IMR-90 (cell line): ENCODE data around the gene TNRC6C. TPM values are rescaled to one million over a fixed set of nuclear protein-coding genes. Genes with fewer than 3 reads are reported as not detected.

Experiments used
- ATAC-seq: fragments of 200-7000 bp; cut with Tn5 transposase; 2 replicates; pipeline ENCODE4 v1.9.1; 2020; ENCODE audit warnings: low read depth, mild to moderate bottlenecking, moderate library complexity
- BruUV-seq: library from RNA; stranded (reverse); fragments of 400-500 nt; replicated peaks from 2 replicates; lab custom pipeline; 2021; lab: Mats Ljungman, UMichigan
- CTCF ChIA-PET: fragments of 300-600 bp; formaldehyde crosslinking; extraction: SDS; loops from one replicate; lab custom pipeline; 2021; ENCODE audit warnings: antibody characterized with exemption; lab: Yijun Ruan, JAX
- POLR2A ChIA-PET: fragments of 300-600 bp; sonication (Branson Sonifier 250); formaldehyde crosslinking; loops from one replicate; lab custom pipeline; 2022; ENCODE audit warnings: antibody characterized with exemption; ENCODE audit not compliant: unreplicated experiment; lab: Charles Lee
- DNase-seq: peaks from one replicate; pipeline ENCODE4 v3.0.0; 2013
- H2AFZ ChIP-seq: replicated peaks from 2 replicates; pipeline ENCODE3; 2013; ENCODE audit warnings: low read length, mild to moderate bottlenecking; ENCODE audit not compliant: poor library complexity
- H2AK5ac ChIP-seq: 2 replicates; pipeline ENCODE4 v1.6.1; 2013; ENCODE audit warnings: low read depth, low read length, inconsistent platforms
- H2AK9ac ChIP-seq: replicated peaks from 2 replicates; pipeline ENCODE3; 2013; ENCODE audit warnings: mild to moderate bottlenecking, low read depth, low read length, moderate library complexity; ENCODE audit not compliant: poor library complexity
- H2BK120ac ChIP-seq: 2 replicates; pipeline ENCODE4 v1.6.1; 2013; ENCODE audit warnings: low read depth, low read length, inconsistent platforms
- H2BK15ac ChIP-seq: 3 replicates; pipeline ENCODE4 v1.6.1; 2013; ENCODE audit warnings: low read depth, low read length, inconsistent platforms
- H2BK20ac ChIP-seq: 2 replicates; pipeline ENCODE4 v1.6.1; 2013; ENCODE audit warnings: low read depth, mild to moderate bottlenecking, inconsistent platforms, low read length, moderate library complexity
- H2BK5ac ChIP-seq: 2 replicates; pipeline ENCODE4 v1.6.1; 2013; ENCODE audit warnings: mild to moderate bottlenecking, low read depth, low read length, inconsistent platforms; ENCODE audit not compliant: poor library complexity, severe bottlenecking
- H3K14ac ChIP-seq: replicated peaks from 2 replicates; pipeline ENCODE4 v1.6.1; 2013; ENCODE audit warnings: low read depth, low read length, inconsistent platforms
- H3K18ac ChIP-seq: 2 replicates; pipeline ENCODE4 v1.6.1; 2013; ENCODE audit warnings: low read depth, low read length, control low read depth
- H3K23ac ChIP-seq: 2 replicates; pipeline ENCODE4 v1.6.1; 2013; ENCODE audit warnings: low read depth, low read length, inconsistent platforms
- H3K27ac ChIP-seq: 2 replicates; pipeline ENCODE4 v1.5.1; 2013; ENCODE audit warnings: mild to moderate bottlenecking, control low read depth, low read length; ENCODE audit not compliant: insufficient read depth
- H3K27me3 ChIP-seq: 2 replicates; pipeline ENCODE4 v1.6.1; 2013; ENCODE audit warnings: low read length; ENCODE audit not compliant: control insufficient read depth, insufficient read depth
- H3K36me3 ChIP-seq: 2 replicates; pipeline ENCODE4 v1.6.1; 2013; ENCODE audit warnings: low read length, mixed read lengths; ENCODE audit not compliant: control insufficient read depth, insufficient read depth
- H3K4ac ChIP-seq: 2 replicates; pipeline ENCODE4 v1.6.1; 2013; ENCODE audit warnings: low read depth, low read length, inconsistent platforms
- H3K4me1 ChIP-seq: 2 replicates; pipeline ENCODE4 v1.6.1; 2013; ENCODE audit warnings: low read length, mixed read lengths; ENCODE audit not compliant: control insufficient read depth, insufficient read depth
- H3K4me2 ChIP-seq: 2 replicates; pipeline ENCODE4 v1.6.1; 2013; ENCODE audit warnings: low read depth, mild to moderate bottlenecking, control low read depth, low read length, moderate library complexity
- H3K4me3 ChIP-seq: 2 replicates; pipeline ENCODE4 v1.5.1; 2013; ENCODE audit warnings: low read depth, mild to moderate bottlenecking, control low read depth, low read length, moderate library complexity; ENCODE audit not compliant: insufficient read depth
- H3K56ac ChIP-seq: 2 replicates; pipeline ENCODE4 v1.6.1; 2013; ENCODE audit warnings: low read length, inconsistent platforms; ENCODE audit not compliant: insufficient read depth; ENCODE audit errors: extremely low read depth
- H3K79me1 ChIP-seq, 2 experiments: 2 replicates each; pipeline ENCODE4 v1.6.1; 2013; ENCODE audit warnings: low read length in 2 of 2, inconsistent platforms in 1 of 2, low read depth in 1 of 2
- H3K9ac ChIP-seq: 2 replicates; pipeline ENCODE4 v1.6.1; 2013; ENCODE audit warnings: low read depth, low read length, control low read depth
- H3K9me1 ChIP-seq: 2 replicates; pipeline ENCODE4 v1.6.1; 2013; ENCODE audit warnings: low read length, inconsistent platforms; ENCODE audit not compliant: insufficient read depth
- H3K9me3 ChIP-seq: 2 replicates; pipeline ENCODE4 v1.6.1; 2013; ENCODE audit warnings: low read length; ENCODE audit not compliant: control insufficient read depth, insufficient read depth
- H4K20me1 ChIP-seq: 2 replicates; pipeline ENCODE4 v1.6.1; 2013; ENCODE audit warnings: low read length, inconsistent platforms; ENCODE audit not compliant: insufficient read depth
- H4K5ac ChIP-seq: 2 replicates; pipeline ENCODE4 v1.6.1; 2013; ENCODE audit warnings: mild to moderate bottlenecking, low read depth, low read length, control low read depth
- H4K8ac ChIP-seq, 2 experiments: 2 replicates each; pipeline ENCODE4 v1.6.1; 2013; ENCODE audit warnings: low read depth in 2 of 2, low read length in 2 of 2, control low read depth in 1 of 2, inconsistent platforms in 1 of 2
- H4K91ac ChIP-seq: 2 replicates; pipeline ENCODE4 v1.6.1; 2013; ENCODE audit warnings: low read depth, low read length, inconsistent platforms; ENCODE audit not compliant: insufficient read depth
- BHLHE40 ChIP-seq: fragments of 150-350 bp; IDR thresholded peaks from 2 replicates; pipeline ENCODE4 v1.6.1; 2016; ENCODE audit warnings: mild to moderate bottlenecking, low read depth, low read length
- CEBPB ChIP-seq: IDR thresholded peaks from 2 replicates; pipeline ENCODE4 v1.6.1; 2012; ENCODE audit warnings: low read depth, low read length, improper control_type of control experiment
- CHD1 ChIP-seq: IDR thresholded peaks from 2 replicates; pipeline ENCODE4 v1.6.1; 2012; ENCODE audit warnings: low read depth, low read length, improper control_type of control experiment
- CTCF ChIP-seq: conservative IDR thresholded peaks from 2 replicates; pipeline ENCODE4 v1.5.1; 2012; ENCODE audit warnings: mild to moderate bottlenecking, low read depth, low read length, improper control_type of control experiment
- ELK1 ChIP-seq: fragments of 150-350 bp; IDR thresholded peaks from 2 replicates; pipeline ENCODE4 v1.6.1; 2016; ENCODE audit warnings: low read depth, mild to moderate bottlenecking, low read length, moderate library complexity, borderline replicate concordance
- FOS ChIP-seq: fragments of 150-350 bp; IDR thresholded peaks from 2 replicates; pipeline ENCODE4 v1.6.1; 2016; ENCODE audit warnings: low read depth, low read length
- MAFK ChIP-seq: IDR thresholded peaks from 2 replicates; pipeline ENCODE4 v1.6.1; 2012; ENCODE audit warnings: low read depth, low read length, improper control_type of control experiment
- MAZ ChIP-seq: IDR thresholded peaks from 2 replicates; pipeline ENCODE4 v1.6.1; 2012; ENCODE audit warnings: low read depth, mild to moderate bottlenecking, low read length, improper control_type of control experiment, moderate library complexity, borderline replicate concordance
- MXI1 ChIP-seq: IDR thresholded peaks from 2 replicates; pipeline ENCODE4 v1.6.1; 2012; ENCODE audit warnings: low read depth, mild to moderate bottlenecking, low read length, moderate library complexity, borderline replicate concordance
- NFE2L2 ChIP-seq: fragments of 150-350 bp; IDR thresholded peaks from 2 replicates; pipeline ENCODE4 v1.6.1; 2016; ENCODE audit warnings: low read depth, mild to moderate bottlenecking, low read length
- POLR2A ChIP-seq: IDR thresholded peaks from 2 replicates; pipeline ENCODE4 v1.6.1; 2012; ENCODE audit warnings: mild to moderate bottlenecking, low read depth, low read length
- RAD21 ChIP-seq: IDR thresholded peaks from 2 replicates; pipeline ENCODE4 v1.6.1; 2012; ENCODE audit warnings: low read length, improper control_type of control experiment
- RFX5 ChIP-seq: IDR thresholded peaks from 2 replicates; pipeline ENCODE4 v1.8.0; 2012; ENCODE audit warnings: low read depth, mild to moderate bottlenecking, low read length, moderate library complexity
- SMC3 ChIP-seq: fragments of 150-350 bp; IDR thresholded peaks from 2 replicates; pipeline ENCODE4 v1.6.1; 2016; ENCODE audit warnings: low read depth, mild to moderate bottlenecking, antibody characterized with exemption, low read length, moderate library complexity
- WGBS, 2 experiments: methylation state at CpG; one replicate each; pipeline versions ENCODE4 v1.1.5 to v1.1.7; 2013; ENCODE audit warnings: missing lambda C conversion rate in 2 of 2; ENCODE audit not compliant: insufficient read length in 1 of 2; ENCODE audit errors: extremely low coverage in 2 of 2; 5-methylcytosine and 5-hydroxymethylcytosine counted together
- dilution Hi-C: fragments of 300-500 bp; cut with HindIII; formaldehyde crosslinking; loops from one replicate; pipeline ENCODE4 v1.14.3; 2018; ENCODE audit warnings: low sequenced_read_pairs; ENCODE audit not compliant: unreplicated experiment
- in situ Hi-C: fragments of 300-500 bp; cut with MboI; formaldehyde crosslinking; loops from 3 replicates; pipeline ENCODE4 v1.14.3; 2019; ENCODE audit warnings: low sequenced_read_pairs, inconsistent platforms, mixed read lengths
- intact Hi-C: fragments of 100-400 bp; cut with micrococcal nuclease; formaldehyde crosslinking; loops from 2 replicates; pipeline ENCODE4 v1.10.0; 2022
- polyA plus RNA-seq, 3 experiments: library from polyadenylated mRNA; depleted of rRNA; stranded (reverse); fragments of >200 nt; gene quantifications; 2 replicates each; pipeline ENCODE4 v1.2.3, GENCODE V29; 2012; ENCODE audit warnings: low replicate concordance in 1 of 3
- total RNA-seq: library from RNA; depleted of rRNA; stranded (reverse); fragments of >200 nt; gene quantifications from 2 replicates; pipeline ENCODE4 v1.2.3, GENCODE V29; 2012

TNRC6C gene
- total and polyA plus RNA-seq, 2 of the 4 experiments (the other 2 are of a cell fraction): 1.6 to 2.7 TPM

GRCh38 chr17:78075011-78075410 is 116.5 kb downstream of the TNRC6C start:
- dilution Hi-C loops (no loop called here), in situ Hi-C loops (no loop called here), intact Hi-C loops (no loop called here)
- ChIA-PET POLR2A (no interaction called here), CTCF (interaction anchor here (2.4 kb wide), 1 partner anchor 10 kb away, joined by 6 read pairs; no protein-coding TSS in a partner anchor)
- Histone ChIP-seq H2AK9ac (peak overlapping the region; percentile 65), H3K4me1 (no peaks in the 10 kb centered on the region), H2AFZ (peak overlapping the region; percentile 23), H3K9me1 (no peaks in the 10 kb centered on the region), H3K36me3 (peaks cover 51% of the 10 kb centered on the region), H3K18ac (no peak overlapping the region), H3K9me3 (no peaks in the 10 kb centered on the region), H2BK15ac (no peak overlapping the region), H3K4ac (no peak overlapping the region), H3K23ac (no peak overlapping the region), H3K9ac (no peak overlapping the region), H3K4me3 (no peak overlapping the region), H2BK120ac (no peak overlapping the region), H3K79me1 (no peaks in the 10 kb centered on the region), H3K4me2 (no peak overlapping the region), H3K14ac (no peak overlapping the region), H3K27ac (no peak overlapping the region), H4K5ac (no peak overlapping the region), H4K8ac (no peak overlapping the region), H2AK5ac (no peak overlapping the region), H4K20me1 (no peaks in the 10 kb centered on the region), H2BK5ac (no peak overlapping the region), H4K91ac (no peak overlapping the region), H2BK20ac (no peak overlapping the region), H3K27me3 (no peaks in the 10 kb centered on the region), H3K56ac (no peak overlapping the region)
- no TSS peak for BruUV-seq
- no peak for DNase-seq
- ATAC-seq: no peak
- WGBS, 2 experiments: no CpG with 5 or more reads among the region's 10 CpGs
- no peak for TF ChIP-seq MAZ
- TF ChIP-seq CEBPB: no peak
- TF ChIP-seq NFE2L2: no peak
- no peak for TF ChIP-seq MAFK
- TF ChIP-seq RFX5: no peak
- no peak for TF ChIP-seq POLR2A
- TF ChIP-seq SMC3: no peak
- TF ChIP-seq RAD21: no peak
- TF ChIP-seq MXI1: no peak
- no peak for TF ChIP-seq CTCF
- TF ChIP-seq ELK1: no peak
- TF ChIP-seq CHD1: no peak
- no peak for TF ChIP-seq FOS
- no peak for TF ChIP-seq BHLHE40
